DND-41 (cell line): ENCODE data around the gene CCDC85C.

ENCODE experiments used
- ATAC-seq: fragments of 200-7000 bp; cut with Tn5 transposase; 3 replicates; pipeline ENCODE4 v1.9.1; 2021; ENCODE audit warnings: low read depth; ENCODE audit not compliant: insufficient read depth
- DNase-seq: peaks from one replicate; pipeline ENCODE4 v3.0.0-alpha.2; 2020
- H2AFZ ChIP-seq: 2 replicates; pipeline ENCODE4 v1.6.0; 2012; ENCODE audit warnings: low read depth, low read length
- H3K27ac ChIP-seq: 2 replicates; pipeline ENCODE4 v1.5.1; 2012; ENCODE audit warnings: low read length, inconsistent platforms
- H3K27me3 ChIP-seq: fragments of 200-600 bp; sonication (generic); 2 replicates; pipeline ENCODE4 v1.6.0; 2012; ENCODE audit warnings: low read length, mild to moderate bottlenecking, inconsistent platforms; ENCODE audit not compliant: insufficient read depth, poor library complexity
- H3K36me3 ChIP-seq: 2 replicates; pipeline ENCODE4 v1.5.1; 2012; ENCODE audit warnings: low read length, inconsistent platforms; ENCODE audit not compliant: insufficient read depth
- H3K4me1 ChIP-seq: 2 replicates; pipeline ENCODE4 v1.5.1; 2012; ENCODE audit warnings: mild to moderate bottlenecking, low read length; ENCODE audit not compliant: insufficient read depth
- H3K4me2 ChIP-seq: 2 replicates; pipeline ENCODE4 v1.6.0; 2012; ENCODE audit warnings: mild to moderate bottlenecking, moderate library complexity, low read length, inconsistent platforms; ENCODE audit not compliant: insufficient read depth
- H3K4me3 ChIP-seq, 2 experiments: fragments of 200-600 bp in 1 of 2; shearing (Covaris generic) in 1 of 2; 2 replicates each; pipeline ENCODE4 v1.5.1; 2012 to 2016; ENCODE audit warnings: inconsistent platforms in 2 of 2, low read length in 2 of 2, mild to moderate bottlenecking in 2 of 2, low read depth in 1 of 2, moderate library complexity in 1 of 2
- H3K79me2 ChIP-seq: 2 replicates; pipeline ENCODE4 v1.6.0; 2012; ENCODE audit warnings: low read length, inconsistent platforms; ENCODE audit not compliant: insufficient read depth
- H3K9ac ChIP-seq: 2 replicates; pipeline ENCODE4 v1.6.0; 2012; ENCODE audit warnings: low read depth, mild to moderate bottlenecking, inconsistent platforms, low read length, moderate library complexity
- H3K9me3 ChIP-seq: 2 replicates; pipeline ENCODE4 v1.5.1; 2012; ENCODE audit warnings: low read length, moderate library complexity, mild to moderate bottlenecking, inconsistent platforms; ENCODE audit not compliant: insufficient read depth, severe bottlenecking
- H4K20me1 ChIP-seq: 2 replicates; pipeline ENCODE4 v1.6.0; 2012; ENCODE audit warnings: low read length; ENCODE audit not compliant: insufficient read depth
- CTCF ChIP-seq: IDR thresholded peaks from 2 replicates; pipeline ENCODE4 v1.5.1; 2012; ENCODE audit warnings: borderline replicate concordance, low read length, moderate library complexity, mild to moderate bottlenecking; ENCODE audit not compliant: poor library complexity, severe bottlenecking; ENCODE audit errors: extremely low read depth
- EZH2 ChIP-seq: IDR thresholded peaks from 3 replicates; pipeline ENCODE4 v1.6.1; 2012; ENCODE audit warnings: borderline replicate concordance, low read depth, mild to moderate bottlenecking, moderate library complexity, low read length, inconsistent platforms; ENCODE audit not compliant: severe bottlenecking

The CCDC85C gene

DNA sequence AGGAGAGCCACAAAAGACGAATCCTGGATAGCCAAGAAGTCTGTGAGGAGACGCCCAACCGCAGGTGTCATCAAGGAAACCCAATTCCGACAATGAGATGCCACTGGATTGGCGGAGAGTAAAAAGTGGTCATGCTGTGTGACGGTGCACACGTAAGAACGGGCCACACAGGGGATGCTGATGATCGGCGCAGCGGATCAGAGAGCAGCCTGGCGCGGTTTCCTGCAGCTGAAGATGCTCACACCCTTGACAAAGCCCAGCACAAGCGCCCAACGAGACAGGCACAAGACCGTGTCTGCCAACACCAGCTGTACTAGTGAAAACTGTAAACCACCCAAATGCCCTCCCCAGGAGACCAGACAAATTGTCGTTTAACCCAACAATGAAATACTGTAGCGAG, 55.8 kb downstream of the CCDC85C start:
- no peak for DNase-seq
- Histone ChIP-seq H3K9ac (no peak overlapping the region), H4K20me1 (peaks cover 80% of the 10 kb centered on the region), H3K4me1 (no peaks in the 10 kb centered on the region), H3K27ac (no peak overlapping the region), H3K36me3 (no peaks in the 10 kb centered on the region), H3K4me2 (no peak overlapping the region), H2AFZ (no peak overlapping the region), H3K79me2 (no peaks in the 10 kb centered on the region), H3K4me3 (no peak overlapping the region), H3K27me3 (no peaks in the 10 kb centered on the region), H3K9me3 (no peaks in the 10 kb centered on the region)
- TF ChIP-seq EZH2 (no peak), CTCF (no peak)
- ATAC-seq = no peak

DNA sequence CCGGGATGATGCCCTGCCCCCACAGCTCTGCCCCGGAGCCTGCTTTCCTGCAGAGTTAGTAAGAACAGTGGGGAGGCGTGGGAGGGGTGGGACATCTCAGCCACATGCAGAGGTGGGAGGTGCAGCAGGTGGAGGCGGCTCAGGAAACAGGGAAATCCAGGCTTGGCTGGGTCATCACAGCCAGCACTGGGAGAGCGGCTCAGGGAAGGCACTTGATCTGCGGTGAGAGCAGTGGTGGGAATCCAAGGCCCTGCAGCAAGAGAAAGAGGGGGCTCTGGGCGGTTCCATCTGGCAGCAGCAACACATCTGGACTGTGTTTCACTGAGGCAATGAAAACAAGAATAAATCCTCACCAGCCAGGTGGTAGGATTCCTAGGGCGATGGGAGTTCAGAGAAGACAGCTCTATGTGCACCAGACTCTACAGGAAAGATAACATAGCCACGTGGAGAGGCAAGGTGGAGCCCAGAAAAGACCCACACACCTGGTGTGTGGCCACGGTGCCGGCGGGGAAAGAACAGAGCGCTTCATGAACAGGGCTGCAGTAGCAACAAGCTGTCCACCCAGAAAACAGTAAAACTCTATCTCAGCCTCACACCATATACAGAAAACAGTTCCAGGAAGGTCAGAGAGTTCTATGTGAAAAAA, 57.6 kb downstream of the CCDC85C start:
- no peaks in the 10 kb centered on the region for H3K36me3 ChIP-seq
- DNase-seq (no peak), ATAC-seq (no peak)
- H4K20me1 ChIP-seq = peaks cover 81% of the 10 kb centered on the region
- H3K27ac ChIP-seq = no peak overlapping the region
- H3K27me3 ChIP-seq = no peaks in the 10 kb centered on the region
- no peak overlapping the region for H2AFZ ChIP-seq
- H3K79me2 ChIP-seq = no peaks in the 10 kb centered on the region
- H3K4me1 ChIP-seq = no peaks in the 10 kb centered on the region
- H3K4me2 ChIP-seq = no peak overlapping the region
- H3K9ac ChIP-seq = no peak overlapping the region
- no peak overlapping the region for H3K4me3 ChIP-seq
- H3K9me3 ChIP-seq = no peaks in the 10 kb centered on the region
- TF ChIP-seq CTCF = no peak
- no peak for TF ChIP-seq EZH2

- Histone ChIP-seq H3K36me3 (no peaks in the 10 kb centered on the region), H3K9me3 (no peaks in the 10 kb centered on the region), H3K4me3 (no peak overlapping the region), H4K20me1 (peaks cover 81% of the 10 kb centered on the region), H3K79me2 (no peaks in the 10 kb centered on the region), H3K4me2 (no peak overlapping the region), H3K9ac (no peak overlapping the region), H3K27me3 (no peaks in the 10 kb centered on the region), H2AFZ (no peak overlapping the region), H3K4me1 (no peaks in the 10 kb centered on the region), H3K27ac (no peak overlapping the region)
- no peak for TF ChIP-seq EZH2
- TF ChIP-seq CTCF = no peak
- DNase-seq (no peak), ATAC-seq (no peak)
Observed at GRCh38 chr14:99545586-99545985, 58.4 kb downstream of the CCDC85C start.
